Esophagus (tissue), 2 donors: ENCODE results near the gene SERGEF. TPM values are rescaled to one million over a fixed set of nuclear protein-coding genes. Genes with fewer than 3 reads are reported as not detected.

Experiments used
- H3K27ac ChIP-seq, 2 donors: one replicate each; pipeline ENCODE4 v1.5.1; 2013; ENCODE audit warnings: low read depth in 2 of 2, mild to moderate bottlenecking in 2 of 2, inconsistent platforms in 1 of 2, low read length in 1 of 2, moderate library complexity in 1 of 2
- H3K27me3 ChIP-seq, 2 donors: one replicate each; pipeline ENCODE4 v1.6.1; 2013; ENCODE audit warnings: low read length in 2 of 2, control low read depth in 1 of 2, mild to moderate bottlenecking in 1 of 2; ENCODE audit not compliant: insufficient read depth in 2 of 2, control insufficient read depth in 1 of 2
- H3K36me3 ChIP-seq, 2 donors: one replicate each; pipeline ENCODE4 v1.6.1; 2013; ENCODE audit warnings: low read length in 1 of 2; ENCODE audit not compliant: control insufficient read depth in 2 of 2, insufficient read depth in 2 of 2
- H3K4me1 ChIP-seq, 2 donors: one replicate each; pipeline ENCODE4 v1.6.1; 2013; ENCODE audit warnings: low read length in 1 of 2; ENCODE audit not compliant: control insufficient read depth in 2 of 2, insufficient read depth in 2 of 2
- H3K4me3 ChIP-seq, 2 donors: one replicate each; pipeline ENCODE4 v1.5.1; 2013; ENCODE audit warnings: low read length in 2 of 2, mild to moderate bottlenecking in 2 of 2, low read depth in 1 of 2, moderate library complexity in 1 of 2
- H3K9me3 ChIP-seq, 2 donors: one replicate each; pipeline ENCODE4 v1.6.1; 2013; ENCODE audit warnings: mild to moderate bottlenecking in 2 of 2, low read depth in 1 of 2, low read length in 1 of 2, moderate library complexity in 1 of 2; ENCODE audit not compliant: control insufficient read depth in 2 of 2, insufficient read depth in 1 of 2
- WGBS, 2 donors: extraction: QIAGEN DNeasy Blood & Tissue Kit; methylation state at CpG; one replicate each; pipeline ENCODE4 v1.1.7; 2013; 5-methylcytosine and 5-hydroxymethylcytosine counted together
- polyA plus RNA-seq, 2 donors: library from polyadenylated mRNA; stranded (reverse); fragments of 200-250 nt; gene quantifications; one replicate each; pipeline ENCODE4 v1.2.3, GENCODE V29; 2013
- donor health status: healthy with polysubstance abuse.
- donor health status: Bipolar disorder and iron deficiency.

SERGEF gene
- polyA plus RNA-seq, 2 donors: 17.2 to 39.3 TPM

DNA sequence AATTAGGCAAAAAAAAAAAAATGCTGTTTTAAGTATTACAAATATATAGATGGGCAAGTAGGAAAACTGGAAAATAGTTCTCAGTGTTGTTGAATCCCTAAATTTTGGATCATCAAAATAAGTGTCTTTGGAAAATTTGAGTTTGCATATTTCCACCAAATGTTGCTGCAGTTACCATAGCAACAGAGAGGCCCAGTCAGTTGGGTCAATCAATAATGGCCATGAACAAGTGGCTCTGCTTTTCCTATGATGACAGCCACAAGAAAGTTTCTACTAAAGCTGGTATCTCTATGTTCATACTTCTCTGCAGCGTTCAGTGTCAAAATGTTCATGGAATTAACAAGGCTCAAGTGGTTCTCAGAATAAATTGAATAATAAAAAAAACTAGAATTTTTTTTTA is 79.1 kb downstream of the SERGEF start:
- WGBS, 2 donors: 85 to 92% methylated on average over 1 of the region's 1 CpG
- Histone ChIP-seq H3K4me3 (no peak overlapping the region), H3K9me3 (no peaks in the 10 kb centered on the region)

DNA sequence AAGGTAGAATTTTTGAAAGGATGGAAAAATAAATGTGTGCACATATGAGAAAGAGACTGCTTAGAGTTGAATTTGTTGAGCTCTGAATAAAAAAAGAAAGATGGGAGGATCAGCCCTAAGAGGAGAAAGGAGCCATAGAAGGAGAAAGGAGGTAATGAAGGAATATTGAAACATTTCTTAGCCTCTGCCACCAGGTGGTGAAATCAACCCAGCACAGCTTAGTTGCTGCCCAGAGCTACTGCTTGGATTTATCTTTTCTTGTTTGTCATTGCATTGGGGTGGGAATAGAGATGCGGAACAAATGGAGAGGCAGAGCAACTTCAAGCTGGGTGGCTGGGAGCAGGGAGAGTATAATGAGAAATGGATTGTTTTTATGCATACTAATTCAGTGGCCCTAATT is 80.4 kb downstream of the SERGEF start:
- 97 to 98% methylated on average over 1 of the region's 1 CpG for WGBS, 2 donors
- H3K4me3 ChIP-seq: no peak overlapping the region
- H3K27ac ChIP-seq: no peak overlapping the region
- no peaks in the 10 kb centered on the region for H3K9me3 ChIP-seq
- no peaks in the 10 kb centered on the region for H3K4me1 ChIP-seq
- H3K36me3 ChIP-seq: no peaks in the 10 kb centered on the region
- H3K27me3 ChIP-seq: no peaks in the 10 kb centered on the region

More for the DNA sequence above, 79.1 kb downstream of the SERGEF start:
- Histone ChIP-seq H3K4me1 (no peaks in the 10 kb centered on the region), H3K27me3 (no peaks in the 10 kb centered on the region), H3K27ac (no peak overlapping the region), H3K36me3 (no peaks in the 10 kb centered on the region)

- Histone ChIP-seq H3K4me1 (no peaks in the 10 kb centered on the region), H3K27me3 (no peaks in the 10 kb centered on the region), H3K36me3 (no peaks in the 10 kb centered on the region), H3K4me3 (no peak overlapping the region), H3K27ac (no peak overlapping the region), H3K9me3 (no peaks in the 10 kb centered on the region)
- 70 to 83% methylated on average over 1 of the region's 1 CpG for WGBS, 2 donors
These were observed 81.3 kb downstream of the SERGEF start for GRCh38 chr11:17931595-17931994.

- Histone ChIP-seq H3K4me1 (no peaks in the 10 kb centered on the region), H3K9me3 (no peaks in the 10 kb centered on the region), H3K4me3 (no peak overlapping the region), H3K27ac (no peak overlapping the region), H3K27me3 (no peaks in the 10 kb centered on the region), H3K36me3 (no peaks in the 10 kb centered on the region)
- 94 to 96% methylated on average over 3 of the region's 3 CpGs for WGBS, 2 donors
These were observed 82.2 kb downstream of the SERGEF start for GRCh38 chr11:17930544-17931125.

- H3K9me3 ChIP-seq: no peaks in the 10 kb centered on the region
- H3K4me3 ChIP-seq: no peak overlapping the region
- 91 to 92% methylated on average over 3 of the region's 3 CpGs for WGBS, 2 donors
- no peak overlapping the region for H3K27ac ChIP-seq
- H3K27me3 ChIP-seq: no peaks in the 10 kb centered on the region
- no peaks in the 10 kb centered on the region for H3K36me3 ChIP-seq
- H3K4me1 ChIP-seq: no peaks in the 10 kb centered on the region
These were observed 83.7 kb downstream of the SERGEF start for GRCh38 chr11:17929171-17929570.

GRCh38 chr11:17927681-17928343 is 85.0 kb downstream of the SERGEF start:
- no peaks in the 10 kb centered on the region for H3K9me3 ChIP-seq
- WGBS, 2 donors: 63 to 72% methylated on average over 3 of the region's 3 CpGs
- no peaks in the 10 kb centered on the region for H3K36me3 ChIP-seq
- no peaks in the 10 kb centered on the region for H3K27me3 ChIP-seq
- peaks cover 0 to 3% of the 10 kb centered on the region in 2 donors for H3K4me1 ChIP-seq
- no peak overlapping the region for H3K4me3 ChIP-seq
- H3K27ac ChIP-seq: no peak overlapping the region

DNA sequence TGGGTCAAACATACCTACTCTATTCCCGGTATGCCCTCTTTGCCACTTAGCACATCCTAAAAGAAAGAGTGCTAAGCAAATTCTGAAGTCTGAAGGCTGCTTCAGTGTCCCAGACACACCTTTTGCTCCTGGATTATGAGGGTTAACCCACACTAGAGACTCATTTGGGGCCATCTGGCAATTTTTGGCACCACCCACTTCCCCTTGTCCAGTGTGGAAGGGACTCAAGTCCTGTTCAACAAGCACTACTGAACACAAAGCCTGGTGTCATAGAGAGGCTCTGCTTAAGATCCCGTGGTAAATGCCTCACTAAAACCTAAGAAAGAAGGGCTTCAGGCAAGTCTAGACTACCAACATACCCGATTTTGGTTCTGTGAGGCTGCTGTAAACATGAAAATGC is 85.8 kb downstream of the SERGEF start:
- Histone ChIP-seq H3K4me3 (no peak overlapping the region), H3K9me3 (no peaks in the 10 kb centered on the region), H3K36me3 (no peaks in the 10 kb centered on the region), H3K27ac (no peak overlapping the region), H3K4me1 (peaks cover 0 to 3% of the 10 kb centered on the region in 2 donors), H3K27me3 (no peaks in the 10 kb centered on the region)
- WGBS, 2 donors: 84 to 87% methylated on average over 3 of the region's 3 CpGs

- whole genome bisulfite sequencing, 2 donors: 80 to 83% methylated on average over 3 of the region's 3 CpGs
- Histone ChIP-seq H3K36me3 (no peaks in the 10 kb centered on the region), H3K4me1 (peaks cover 0 to 3% of the 10 kb centered on the region in 2 donors), H3K27me3 (no peaks in the 10 kb centered on the region), H3K9me3 (no peaks in the 10 kb centered on the region), H3K4me3 (no peak overlapping the region), H3K27ac (no peak overlapping the region)
These were observed 88.1 kb downstream of the SERGEF start for GRCh38 chr11:17924713-17925112.

DNA sequence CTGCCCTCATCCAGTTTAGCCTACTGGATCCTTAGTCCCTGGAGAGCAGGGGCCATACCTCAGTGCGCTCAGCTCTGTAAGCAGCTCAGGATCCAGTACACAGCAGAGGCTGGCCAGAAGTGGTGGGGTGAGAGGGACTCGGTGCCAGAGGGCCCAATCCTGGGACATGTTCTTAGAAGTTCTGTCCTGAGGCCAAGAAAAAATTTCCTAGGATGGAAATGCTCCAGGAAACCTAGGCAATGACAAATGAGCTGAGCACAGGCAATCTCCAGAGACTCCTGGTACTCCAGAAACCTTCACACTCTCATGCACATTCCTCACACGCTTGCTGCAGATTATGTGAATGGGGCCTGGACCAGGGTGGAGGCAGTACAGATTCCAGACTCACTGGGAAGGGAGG is 89.6 kb downstream of the SERGEF start:
- H3K4me1 ChIP-seq: peaks cover 0 to 3% of the 10 kb centered on the region in 2 donors
- no peak overlapping the region for H3K27ac ChIP-seq
- H3K9me3 ChIP-seq: no peaks in the 10 kb centered on the region
- no peaks in the 10 kb centered on the region for H3K36me3 ChIP-seq
- no peak overlapping the region for H3K4me3 ChIP-seq
- no peaks in the 10 kb centered on the region for H3K27me3 ChIP-seq
- WGBS, 2 donors: 63 to 71% methylated on average over 3 of the region's 3 CpGs

DNA sequence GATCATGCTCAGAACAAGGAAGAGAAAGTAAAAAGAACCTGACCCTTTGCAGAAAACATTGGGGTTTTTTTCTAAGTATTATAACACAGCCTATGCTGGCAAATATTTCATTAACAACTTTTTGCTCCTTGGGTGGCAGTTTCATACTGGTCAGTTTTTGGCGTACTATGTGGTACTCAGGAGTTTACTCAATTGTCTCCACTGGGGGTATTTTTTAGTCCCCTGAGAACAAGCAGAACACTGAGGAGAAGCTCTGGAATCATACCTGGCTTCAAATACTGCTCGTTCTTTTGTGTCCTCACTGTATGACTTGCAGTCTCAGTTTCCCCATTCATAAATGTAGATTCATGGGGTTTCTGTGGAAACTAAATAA is 90.4 kb downstream of the SERGEF start:
- WGBS, 2 donors: 19 to 62% methylated on average over 2 of the region's 2 CpGs
- Histone ChIP-seq H3K4me3 (no peak overlapping the region), H3K4me1 (peaks cover 0 to 3% of the 10 kb centered on the region in 2 donors), H3K27me3 (no peaks in the 10 kb centered on the region), H3K9me3 (no peaks in the 10 kb centered on the region), H3K36me3 (no peaks in the 10 kb centered on the region), H3K27ac (no peak overlapping the region)
